Suppressor macrophage treated with lipopolysaccharide for 1 hour (primary cell): ENCODE measurements around the gene COX7C.
A peak's percentile ranks its signal among the peaks of the same experiment; 100 is the strongest.
"Not testable (repeated sequence)": the region's sequence is repeated elsewhere in the genome, so short reads cannot be mapped to it uniquely, and the experiment has no call there.

ENCODE experiments used
- DNase-seq, 3 donors: peaks; one replicate each; pipeline ENCODE4 v3.0.0-alpha.2; 2020 to 2022

The COX7C gene, protein sequence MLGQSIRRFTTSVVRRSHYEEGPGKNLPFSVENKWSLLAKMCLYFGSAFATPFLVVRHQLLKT

DNA sequence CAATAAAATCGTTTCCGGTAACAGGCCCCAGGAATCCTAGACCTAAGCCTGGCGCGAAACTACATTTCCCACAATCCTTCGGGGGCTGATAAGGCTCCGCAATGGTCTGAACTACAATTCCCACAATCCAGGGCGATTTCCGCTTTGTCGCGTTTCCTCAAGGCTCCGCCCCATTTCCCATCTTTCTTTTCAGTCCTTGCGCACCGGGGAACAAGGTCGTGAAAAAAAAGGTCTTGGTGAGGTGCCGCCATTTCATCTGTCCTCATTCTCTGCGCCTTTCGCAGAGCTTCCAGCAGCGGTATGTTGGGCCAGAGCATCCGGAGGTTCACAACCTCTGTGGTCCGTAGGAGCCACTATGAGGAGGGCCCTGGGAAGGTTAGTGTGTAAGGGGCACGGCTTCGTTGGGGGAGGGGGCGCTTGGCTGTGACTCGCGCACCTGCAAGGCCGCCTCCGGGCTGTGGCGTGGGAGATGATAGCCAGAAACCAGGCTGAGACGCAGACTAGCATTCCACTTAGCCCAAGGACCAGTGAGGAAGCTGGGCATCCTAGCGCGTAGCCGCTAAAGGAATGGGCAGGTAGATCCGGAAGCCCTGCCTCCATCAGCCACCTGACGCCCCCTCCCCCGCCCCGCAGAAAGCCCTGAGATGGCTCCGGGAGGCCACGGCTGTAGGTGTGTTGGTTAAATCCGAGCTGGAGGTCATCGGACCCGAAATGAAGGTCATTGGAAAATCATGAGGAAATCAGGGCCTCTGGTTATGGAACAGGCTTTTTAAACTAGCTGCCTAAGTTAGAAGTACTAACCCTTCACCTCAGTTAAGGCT lies at the start of gene COX7C:
Gene COX7C (plus strand): TSS at position 186 of the 821 bp plus-strand sequence. CDS start 115 bp downstream, at position 301.
- DNase-seq = peak; percentile 95 to 98 (median 97)

DNA sequence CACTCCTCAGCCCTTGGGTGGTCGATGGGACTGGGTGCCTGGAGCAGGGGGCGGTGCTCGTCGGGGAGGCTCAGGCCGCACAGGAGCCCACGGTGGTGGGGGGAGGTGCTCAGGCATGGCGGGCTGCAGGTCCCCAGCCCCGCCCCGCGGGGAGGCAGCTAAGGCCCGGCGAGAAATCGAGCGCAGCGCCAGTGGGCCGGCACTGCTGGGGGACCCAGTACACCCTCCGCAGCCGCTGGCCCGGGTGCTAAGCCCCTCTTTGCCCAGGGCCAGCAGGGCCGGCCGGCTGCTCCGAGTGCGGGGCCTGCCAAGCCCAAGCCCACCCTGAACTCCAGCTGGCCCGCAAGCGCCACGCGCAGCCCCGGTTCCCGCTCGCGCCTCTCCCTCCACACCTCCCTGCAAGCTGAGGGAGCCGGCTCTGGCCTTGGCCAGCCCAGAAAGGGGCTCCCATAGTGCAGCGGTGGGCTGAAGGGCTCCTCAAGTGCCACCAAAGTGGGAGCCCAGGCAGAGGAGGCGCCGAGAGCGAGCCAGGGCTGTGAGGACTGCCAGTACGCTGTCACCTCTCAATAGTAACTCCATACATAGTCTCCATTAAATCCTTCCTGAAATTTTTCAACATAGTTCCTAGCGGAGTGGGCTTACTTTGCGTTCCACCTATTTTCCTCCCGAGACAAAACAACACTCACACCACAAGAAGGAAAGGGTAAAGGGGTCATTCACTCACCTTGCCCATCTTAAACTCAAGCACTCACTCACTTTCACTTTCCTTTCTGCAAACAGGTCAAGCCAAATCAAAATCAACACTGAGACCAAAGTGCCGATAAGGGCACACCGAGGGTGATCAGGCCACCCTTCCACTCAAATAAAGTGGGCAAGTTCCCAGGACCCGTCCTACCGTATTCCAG lies 48.0 kb upstream of the COX7C start:
- not testable (repeated sequence) for DNase-seq

DNA sequence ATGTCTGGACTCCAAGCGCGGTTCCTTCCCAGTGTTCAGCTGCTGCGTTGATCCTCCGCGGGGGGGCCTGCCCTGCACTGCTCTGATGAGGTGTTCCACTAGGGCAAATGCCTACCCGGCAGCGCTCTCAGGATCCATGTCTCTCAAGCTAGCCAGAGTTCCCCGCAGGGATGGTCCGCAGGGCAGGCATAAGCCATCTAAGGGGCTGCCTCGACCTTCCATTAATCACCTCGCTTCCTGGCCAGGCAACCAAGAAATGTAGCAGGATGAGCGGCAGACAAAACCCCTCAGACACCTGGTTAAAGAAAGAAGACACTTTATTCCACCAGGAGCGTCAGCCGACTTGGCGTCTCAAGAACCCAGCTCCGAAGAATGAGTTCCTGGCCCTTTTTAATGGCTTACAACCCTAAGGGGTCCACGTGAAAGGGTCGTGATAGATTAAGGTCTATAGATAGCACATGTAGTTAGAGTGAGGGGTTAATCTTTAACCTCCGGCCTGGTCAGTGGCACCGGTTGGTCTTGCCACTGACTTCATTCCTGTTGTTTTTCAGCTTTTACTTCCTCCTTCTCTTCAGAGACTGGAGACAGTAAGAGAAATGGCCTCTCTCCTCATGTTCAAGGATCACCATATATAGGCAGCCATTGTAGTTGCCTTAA lies 47.2 kb upstream of the COX7C start:
- DNase-seq = no peak

DNA sequence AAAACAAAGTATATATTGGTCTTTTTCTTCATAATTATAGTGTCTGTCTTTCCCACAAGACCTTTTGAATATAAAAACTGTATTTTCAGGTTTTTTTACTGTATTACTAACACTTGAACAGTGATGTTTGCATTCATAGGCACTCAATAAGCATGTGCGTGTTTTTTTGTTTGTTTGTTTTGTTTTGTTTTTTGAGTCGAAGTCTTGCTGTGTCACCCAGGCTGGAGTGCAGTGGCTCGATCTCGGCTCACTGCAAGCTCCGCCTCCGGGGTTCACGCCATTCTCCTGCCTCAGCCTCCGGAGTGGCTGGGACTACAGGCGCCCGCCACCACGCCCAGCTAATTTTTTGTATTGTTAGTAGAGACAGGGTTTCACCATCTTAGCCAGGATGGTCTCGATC lies 46.6 kb upstream of the COX7C start:
- not testable (repeated sequence) for DNase-seq

DNA sequence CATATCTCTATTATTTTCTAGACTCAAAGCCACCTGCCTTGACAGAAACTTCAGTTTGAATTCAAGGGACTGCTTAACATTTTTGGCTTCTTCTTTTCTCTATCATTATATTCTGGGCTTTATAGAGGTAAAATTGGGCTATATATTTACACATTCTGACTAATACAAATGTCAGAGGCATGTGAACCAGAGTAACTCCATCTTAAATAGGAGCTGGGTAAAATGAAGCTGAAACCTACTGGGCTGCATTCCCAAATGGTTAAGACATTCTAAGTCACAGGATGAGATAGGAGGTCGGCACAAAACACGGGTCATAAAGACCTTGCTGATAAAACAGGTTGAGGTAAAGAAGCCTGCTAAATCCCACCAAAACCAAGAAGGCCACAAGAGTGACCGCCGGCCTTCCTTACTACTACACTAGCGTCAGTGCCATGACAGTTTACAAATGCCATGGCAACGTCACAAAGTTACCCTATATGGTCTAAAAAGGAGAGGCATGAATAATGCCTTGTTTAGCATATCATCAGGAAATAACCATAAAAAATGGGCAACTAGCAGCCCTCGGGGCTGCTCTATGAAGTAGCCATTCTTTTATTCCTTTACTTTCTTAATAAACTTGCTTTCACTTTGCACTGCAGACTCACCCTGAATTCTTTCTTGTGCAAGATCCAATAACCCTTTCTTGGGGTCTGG lies 44.8 kb upstream of the COX7C start:
- DNase-seq = no peak

DNA sequence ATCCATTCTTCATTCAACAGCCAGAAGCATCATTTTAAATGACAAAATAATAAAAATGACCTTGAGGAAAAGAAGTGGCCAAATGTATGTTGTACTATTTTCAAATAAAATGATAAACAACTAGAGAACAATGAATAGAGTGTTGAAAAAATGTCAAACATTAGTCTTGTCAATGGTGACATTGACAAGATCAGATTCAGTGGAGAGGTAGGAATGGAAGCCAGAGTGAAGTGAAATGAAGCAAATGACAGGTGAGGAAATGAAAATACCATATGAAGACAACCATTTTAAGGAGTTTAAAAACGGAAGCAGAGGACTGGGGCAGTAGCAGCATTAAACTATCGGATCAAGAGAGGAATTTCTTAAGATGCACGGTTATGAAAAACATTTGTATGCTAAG lies 38.2 kb upstream of the COX7C start:
- no peak for DNase-seq

DNA sequence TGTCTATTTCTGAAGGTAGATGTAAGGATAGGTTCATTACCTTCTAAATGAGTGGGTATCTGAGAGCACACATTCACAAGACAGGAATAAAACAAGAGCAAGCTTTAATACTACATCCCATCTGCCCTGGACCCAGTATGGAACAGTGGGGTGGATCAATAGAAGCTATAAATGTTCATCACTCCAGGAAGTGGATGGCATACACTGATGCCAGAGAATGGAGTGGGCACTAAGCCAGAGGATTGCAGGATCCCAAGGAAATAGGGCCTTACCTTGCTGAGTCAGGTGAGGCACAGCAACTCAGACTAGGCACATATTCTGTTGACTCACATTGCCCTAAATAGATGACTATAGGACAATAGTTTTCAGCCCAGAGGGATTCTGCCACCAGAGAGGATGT lies 21.3 kb upstream of the COX7C start:
- no peak for DNase-seq

DNA sequence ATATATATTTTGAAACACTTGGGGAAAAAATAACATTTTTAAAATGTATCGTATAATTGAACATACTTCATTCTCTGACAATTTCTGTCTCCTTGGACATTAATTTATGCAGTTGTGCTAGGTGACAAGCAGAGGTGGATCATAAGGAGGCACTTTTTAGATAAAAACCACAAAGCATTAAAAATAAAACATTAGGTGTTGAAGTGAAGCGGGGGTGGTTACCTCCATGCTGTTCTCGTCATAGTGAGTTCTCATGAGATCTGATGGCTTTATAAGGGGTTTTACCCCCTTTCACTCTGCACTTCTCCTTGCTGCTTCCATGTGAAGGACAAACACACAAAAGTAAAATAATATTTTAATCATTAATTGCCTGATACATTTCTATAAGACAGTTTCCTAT lies 11.9 kb upstream of the COX7C start:
- DNase-seq = no peak

DNA sequence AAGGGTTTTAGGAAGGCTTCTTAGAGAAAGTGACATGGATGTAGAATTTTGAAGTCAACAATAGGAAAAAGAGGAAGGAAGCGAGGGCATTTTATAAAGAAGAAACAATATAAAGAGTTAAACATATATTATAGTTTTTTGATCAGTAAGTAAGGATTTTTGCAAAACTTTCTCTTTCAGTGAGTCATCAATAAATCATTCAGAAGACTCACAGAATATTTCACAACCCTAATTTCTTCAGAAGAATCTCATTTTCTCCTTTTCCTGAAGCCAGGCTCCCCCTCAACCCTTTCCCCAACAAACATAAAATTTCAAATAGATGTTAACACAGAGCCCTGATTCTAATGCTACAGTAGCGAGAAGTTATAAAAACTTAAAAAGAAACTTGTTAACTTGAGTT lies 4.3 kb upstream of the COX7C start:
- DNase-seq = no peak

DNA sequence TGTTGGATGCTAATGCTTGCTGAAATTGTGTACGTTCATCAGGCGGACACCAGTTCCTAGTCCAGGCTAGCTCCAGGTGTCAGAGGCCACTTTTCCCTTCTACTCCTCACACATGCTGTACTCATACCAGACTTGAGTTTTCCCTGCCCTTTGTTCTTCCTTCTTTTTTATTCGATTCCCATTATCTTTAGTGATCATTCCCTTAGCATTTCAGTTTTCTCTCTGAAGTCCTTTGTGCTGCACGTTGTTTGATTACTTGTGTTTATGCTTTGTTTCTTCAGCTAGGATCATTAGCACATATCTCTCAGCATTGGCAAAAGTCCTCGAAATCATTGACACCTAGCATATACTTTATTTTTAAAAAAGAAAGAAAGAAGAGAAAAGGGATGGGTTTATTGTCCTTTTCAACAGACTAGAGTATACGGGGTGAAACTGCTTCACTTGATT lies 409 bp upstream of the COX7C start:
- DNase-seq = no peak

DNA sequence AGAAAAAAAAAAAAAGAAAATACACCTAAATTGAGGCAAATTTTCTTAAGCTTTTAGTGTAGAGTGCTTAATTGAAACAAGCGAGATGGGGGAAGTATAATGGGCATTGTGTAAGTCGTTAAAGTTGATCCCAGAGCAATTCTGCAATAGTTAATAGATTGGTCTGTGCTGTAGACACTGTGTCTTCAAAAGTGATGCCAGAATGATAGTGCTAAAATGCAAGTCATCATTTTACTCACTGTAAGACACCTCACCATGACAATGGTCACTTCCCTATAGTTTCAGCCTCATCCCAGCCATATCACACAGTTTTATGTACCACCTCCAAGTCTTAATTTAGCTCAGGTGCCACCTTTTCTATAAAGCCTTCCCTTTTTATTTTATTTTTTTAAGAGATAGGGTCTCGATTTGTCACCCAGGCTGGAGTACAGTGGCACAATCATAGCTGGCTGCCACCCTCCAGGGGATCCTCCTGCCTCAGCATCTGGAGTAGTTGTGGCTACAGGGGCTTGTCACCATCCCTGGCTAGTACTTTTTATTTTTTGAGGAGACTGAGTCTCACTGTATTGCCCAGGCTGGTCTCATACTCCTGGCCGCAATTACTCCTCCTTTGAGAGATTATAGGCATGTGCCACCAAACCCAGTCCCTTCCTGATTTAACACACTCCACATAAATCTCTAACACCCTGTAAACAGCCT lies 6.2 kb downstream of the COX7C start:
- DNase-seq = no peak

DNA sequence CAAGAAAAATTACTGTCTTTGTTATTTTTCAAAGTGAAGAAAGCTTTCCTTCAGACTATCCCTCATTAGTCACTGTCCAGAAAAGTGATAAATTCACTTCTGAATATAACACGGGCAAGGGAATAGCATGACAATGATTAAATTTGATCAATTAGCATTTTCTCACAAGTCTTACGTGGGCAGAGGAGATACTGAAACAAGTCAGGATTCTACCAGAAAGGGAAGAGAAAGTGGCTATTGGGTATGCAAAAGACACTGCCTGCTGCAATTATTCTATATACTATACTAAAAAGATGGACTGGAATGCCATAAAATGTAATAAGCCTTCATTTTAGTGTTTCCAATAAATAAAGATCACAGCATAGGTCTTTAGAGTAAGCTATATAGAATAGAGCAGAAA lies 7.4 kb downstream of the COX7C start:
- DNase-seq = no peak

DNA sequence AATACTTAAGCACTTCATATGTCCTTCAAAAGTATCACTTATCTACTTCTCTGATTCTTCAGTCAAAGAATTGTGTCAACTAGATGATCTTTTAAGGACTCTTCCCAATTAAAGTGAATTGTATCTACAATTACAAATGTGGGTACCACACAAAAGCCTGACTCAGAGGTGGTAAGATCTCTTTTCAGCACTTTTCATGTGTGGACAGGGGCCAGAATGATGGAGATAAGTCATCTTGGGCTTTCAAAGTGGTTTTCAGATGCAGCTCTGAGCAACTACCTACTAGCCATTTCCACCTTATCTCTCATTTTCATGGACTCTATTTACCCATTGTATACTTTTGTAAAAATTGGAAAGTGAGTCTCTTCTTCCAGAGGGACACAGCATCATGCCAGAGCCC lies 8.4 kb downstream of the COX7C start:
- DNase-seq = no peak

DNA sequence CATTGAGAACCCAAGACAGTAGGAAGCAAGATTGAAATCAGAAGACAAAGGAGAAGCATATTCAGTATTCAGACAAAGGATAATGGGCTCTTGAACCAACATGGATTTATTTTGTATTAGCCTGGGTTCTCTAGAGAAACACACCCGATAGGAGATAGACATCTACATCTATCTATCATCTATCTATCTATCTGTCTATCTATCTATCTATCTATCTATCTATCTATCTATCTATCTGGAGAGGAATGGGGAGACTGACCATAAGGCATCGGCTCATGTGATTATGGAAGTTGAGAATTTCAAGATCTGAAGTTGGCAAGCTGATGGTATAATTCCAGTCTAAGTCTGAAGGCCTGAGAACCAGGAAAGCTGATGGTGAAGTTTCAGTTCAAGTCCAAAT lies 13.4 kb downstream of the COX7C start:
- no peak for DNase-seq

DNA sequence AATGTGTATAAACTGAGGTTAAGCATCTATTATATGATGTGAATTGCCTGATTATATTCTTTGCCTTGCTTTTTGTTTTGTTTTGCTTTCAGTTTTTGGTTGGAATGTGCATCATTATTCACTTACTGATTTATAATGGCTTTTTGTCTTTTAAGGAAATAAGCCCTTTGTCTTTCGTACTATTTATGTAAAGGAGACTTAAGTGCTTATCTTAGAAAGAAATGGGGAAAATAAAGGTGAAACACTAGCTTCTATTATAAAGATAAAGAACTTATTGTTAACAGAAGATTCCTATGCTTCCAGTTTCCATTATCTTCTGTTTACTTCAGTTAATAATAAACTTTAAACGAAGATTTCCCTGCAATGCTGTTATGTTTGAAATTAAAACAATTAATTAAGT lies 23.3 kb downstream of the COX7C start:
- no peak for DNase-seq

DNA sequence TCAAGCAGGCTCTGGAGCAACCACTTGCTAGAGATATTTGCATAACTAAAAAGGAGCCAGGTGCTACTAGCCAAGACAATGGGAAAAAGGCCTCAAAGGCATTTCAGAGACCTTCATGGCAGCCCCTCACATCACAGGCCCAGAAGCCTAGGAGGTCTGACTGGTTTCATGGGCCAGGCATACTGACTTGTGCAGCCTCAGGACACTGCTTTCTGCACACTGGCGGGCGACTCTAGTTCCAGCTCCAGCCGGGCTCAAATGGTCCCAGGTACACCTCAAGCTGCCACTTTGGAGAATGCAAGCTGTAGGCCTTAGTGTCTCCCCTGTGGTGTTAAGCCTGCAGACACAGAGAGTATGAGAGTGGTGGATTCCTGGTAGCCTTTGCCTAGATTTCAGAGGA lies 27.1 kb downstream of the COX7C start:
- DNase-seq = no peak

DNA sequence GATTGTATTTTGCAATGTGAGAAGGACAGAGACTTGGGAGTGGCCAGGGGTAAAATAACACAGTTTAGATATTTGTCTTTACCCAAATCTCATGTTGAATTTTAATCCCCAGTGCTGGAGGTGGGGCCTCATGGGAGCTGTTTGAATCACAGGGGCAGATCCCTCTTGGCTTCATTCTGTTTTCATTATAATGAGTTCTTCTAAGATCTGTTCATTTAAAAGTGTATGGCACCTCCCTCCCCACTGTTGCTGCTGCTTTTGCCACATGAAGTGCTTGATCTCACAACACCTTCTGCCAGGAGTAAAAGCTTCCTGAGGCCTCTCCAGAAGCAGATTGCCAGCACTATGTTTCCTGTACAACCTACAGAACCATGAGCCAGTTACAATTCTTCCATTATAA lies 28.1 kb downstream of the COX7C start:
- DNase-seq = no peak

DNA sequence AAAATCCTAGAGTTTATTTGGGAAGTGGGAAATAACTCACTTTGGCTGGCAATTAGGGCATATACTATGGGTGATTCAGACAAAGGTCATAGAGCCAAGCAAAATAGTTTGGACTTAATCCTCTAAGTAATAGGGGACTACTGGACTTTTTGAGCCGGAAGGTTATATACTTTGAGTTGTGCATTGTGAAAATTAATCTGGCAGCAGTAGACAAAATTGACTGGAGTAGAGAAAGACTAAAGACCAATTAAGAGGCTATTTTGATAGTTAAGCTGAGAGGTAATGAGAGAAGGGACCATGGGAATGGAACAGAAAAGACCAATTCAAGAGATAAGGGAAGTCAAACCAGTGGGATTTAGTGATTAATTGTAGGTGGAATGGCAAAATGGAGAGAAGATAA lies 28.9 kb downstream of the COX7C start:
- DNase-seq = no peak

DNA sequence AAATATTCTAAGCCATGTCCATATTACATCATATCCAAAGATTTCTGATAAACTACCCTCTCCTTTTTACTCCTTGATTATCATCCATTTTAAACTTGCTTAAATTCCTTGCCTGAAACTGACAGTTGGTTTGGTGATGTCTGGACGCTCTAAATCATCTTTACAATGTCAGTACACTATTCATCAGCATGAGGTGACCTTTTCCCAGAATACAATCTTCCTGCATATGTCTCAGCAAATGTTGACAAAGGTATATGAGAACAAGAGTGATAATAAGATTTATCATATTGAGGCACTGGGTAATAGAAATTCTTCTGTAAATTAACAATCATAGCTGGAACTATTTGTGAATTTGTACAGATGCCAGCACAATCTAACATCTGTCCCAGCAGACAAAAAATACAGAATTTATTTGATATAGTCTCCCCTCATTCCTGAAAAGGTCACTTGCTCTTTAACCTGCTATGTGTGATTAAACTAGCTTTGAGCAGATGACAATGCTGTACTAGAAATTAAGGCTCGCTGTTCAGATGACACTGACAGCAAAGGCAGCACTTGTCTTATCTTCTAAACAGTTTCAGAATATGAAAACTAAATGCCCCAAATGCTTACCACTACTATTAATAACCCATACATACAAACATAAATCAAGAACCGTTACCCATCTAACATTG lies 32.2 kb downstream of the COX7C start:
- DNase-seq = no peak

DNA sequence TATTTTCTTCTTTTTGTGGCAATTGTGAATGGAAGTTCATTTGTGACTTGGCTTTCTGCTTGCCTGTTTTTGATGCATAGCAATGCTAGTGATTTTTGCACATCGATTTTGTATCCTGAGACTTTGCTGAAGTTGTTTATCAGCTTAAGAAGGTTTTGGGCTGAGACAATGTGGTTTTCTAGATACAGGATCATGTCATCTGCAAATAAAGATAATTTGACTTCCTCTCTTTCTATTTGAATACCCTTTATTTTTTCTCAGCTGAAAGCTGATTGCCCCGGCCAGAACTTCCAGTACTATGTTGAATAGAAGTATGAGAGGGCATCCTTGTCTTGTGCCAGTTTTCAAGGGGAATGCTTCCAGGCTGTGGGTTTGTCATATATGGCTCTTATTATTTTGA lies 43.0 kb downstream of the COX7C start:
- DNase-seq = not testable (repeated sequence)

DNA sequence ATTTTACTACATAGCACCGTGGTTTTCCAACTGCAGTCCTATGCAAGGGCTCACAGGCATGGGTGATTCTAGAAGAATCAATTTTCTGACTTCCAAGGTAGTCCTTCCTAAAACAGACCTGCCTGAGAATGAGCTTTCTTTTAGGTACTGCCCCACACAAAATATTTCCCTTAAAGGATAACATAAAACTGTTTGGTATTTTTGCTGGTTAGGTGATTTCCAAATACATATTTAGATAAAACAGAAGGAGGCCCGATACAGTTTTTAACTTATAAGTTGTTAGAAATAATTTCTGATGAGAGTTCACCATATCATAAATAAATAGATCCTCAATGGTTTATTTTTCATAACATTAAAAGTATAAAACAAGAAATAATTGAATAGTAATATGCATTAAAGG lies 46.4 kb downstream of the COX7C start:
- DNase-seq = no peak
